ENCODE measurements around the gene EXPH5. TPM values are rescaled to one million over a fixed set of nuclear protein-coding genes. Genes with fewer than 3 reads are reported as not detected.

The EXPH5 gene
- total RNA-seq, 1 experiment from 2014 or later, result 36.3 TPM

- no peak overlapping the region for H3K4me2 ChIP-seq
- no peaks in the 10 kb centered on the region for H3K36me3 ChIP-seq (ENCODE audit: low read depth)
- H3K4me1 ChIP-seq (replicated peaks; ENCODE audit: insufficient read depth), result peaks cover 31% of the 10 kb centered on the region
- no peaks in the 10 kb centered on the region for H3K79me2 ChIP-seq (ENCODE audit: low read depth)
- no peak overlapping the region for H2AFZ ChIP-seq
- no peaks in the 10 kb centered on the region for H3K27me3 ChIP-seq (ENCODE audit: insufficient read depth, low read depth)
- peaks cover 25% of the 10 kb centered on the region for H3F3A ChIP-seq (ENCODE audit: insufficient read depth, low read depth)
- peaks cover 4% of the 10 kb centered on the region; the same call in 1 of the 2 replicates for H3K9me3 ChIP-seq (ENCODE audit: insufficient read depth, low read depth)
- H3K4me3 ChIP-seq, result no peak overlapping the region
- DNase-seq, result peak in 1 of 2 experiments; percentile 25
- POLR2A ChIA-PET (ENCODE audit: unreplicated experiment), result interaction anchor here (0.7 kb wide), 1 partner anchor 43 kb away, joined by 5 read pairs; the partner anchor contains the start of gene EXPH5
- H4K20me1 ChIP-seq (ENCODE audit: insufficient read depth), result no peaks in the 10 kb centered on the region
- TF ChIP-seq EZH2 (IDR thresholded peaks at IDR 0.05; ENCODE audit: low read depth), result no peak
- TF ChIP-seq CTCF (conservative IDR thresholded peaks at IDR 0.05), result no peak
- intact Hi-C loops (cut with micrococcal nuclease; ENCODE audit: unreplicated experiment), result no loop called here
- peak overlapping the region; percentile 95 for H3K27ac ChIP-seq
- BruUV-seq (replicated peaks), result no TSS peak
- CTCF ChIA-PET, result interaction anchor here (0.6 kb wide), 1 partner anchor 26 kb away, joined by 3 read pairs; no protein-coding TSS in a partner anchor
- 0 out of 2 replicates have a peak, but pooled peaks cover 5% of the 10 kb centered on the region for H3K9me2 ChIP-seq (ENCODE audit: insufficient read depth)
These were observed 42.7 kb upstream of the EXPH5 start for GRCh38 chr11:108636222-108636621.

GRCh38 chr11:108635106-108635505, 41.5 kb upstream of the EXPH5 start:
- ChIA-PET CTCF (no interaction called here), POLR2A (ENCODE audit: unreplicated experiment) (interaction anchor here (0.6 kb wide), 1 partner anchor 29 kb away, joined by 6 read pairs; no protein-coding TSS in a partner anchor)
- H3K4me1 ChIP-seq (replicated peaks; ENCODE audit: insufficient read depth), result peaks cover 27% of the 10 kb centered on the region
- peak overlapping the region; percentile 60 for H3K4me2 ChIP-seq
- no peaks in the 10 kb centered on the region for H4K20me1 ChIP-seq (ENCODE audit: insufficient read depth)
- H3K27ac ChIP-seq, result peak overlapping the region; percentile 95
- DNase-seq, result peak; percentile 62 to 100
- H2AFZ ChIP-seq, result peak overlapping the region; percentile 61; the same call in 1 of the 2 replicates
- no peak for TF ChIP-seq EZH2 (IDR thresholded peaks at IDR 0.05; ENCODE audit: low read depth)
- TF ChIP-seq CTCF (conservative IDR thresholded peaks at IDR 0.05), result no peak
- H3K9me2 ChIP-seq (ENCODE audit: insufficient read depth), result 0 out of 2 replicates have a peak, but pooled peaks cover 5% of the 10 kb centered on the region
- no peaks in the 10 kb centered on the region for H3K36me3 ChIP-seq (ENCODE audit: low read depth)
- peaks cover 25% of the 10 kb centered on the region for H3F3A ChIP-seq (ENCODE audit: insufficient read depth, low read depth)
- no peaks in the 10 kb centered on the region for H3K27me3 ChIP-seq (ENCODE audit: insufficient read depth, low read depth)
- no TSS peak for BruUV-seq (replicated peaks)
- intact Hi-C loops (cut with micrococcal nuclease; ENCODE audit: unreplicated experiment), result loop anchor here (1.0 kb wide), 2 partner anchors 19 to 42 kb away; partner anchors contain the start of gene EXPH5
- H3K4me3 ChIP-seq, result 0 out of 2 replicates have a peak overlapping the region, but pooled peaks have one; percentile 7
- H3K9me3 ChIP-seq (ENCODE audit: insufficient read depth, low read depth), result peaks cover 4% of the 10 kb centered on the region; the same call in 1 of the 2 replicates
- no peaks in the 10 kb centered on the region for H3K79me2 ChIP-seq (ENCODE audit: low read depth)

DNA sequence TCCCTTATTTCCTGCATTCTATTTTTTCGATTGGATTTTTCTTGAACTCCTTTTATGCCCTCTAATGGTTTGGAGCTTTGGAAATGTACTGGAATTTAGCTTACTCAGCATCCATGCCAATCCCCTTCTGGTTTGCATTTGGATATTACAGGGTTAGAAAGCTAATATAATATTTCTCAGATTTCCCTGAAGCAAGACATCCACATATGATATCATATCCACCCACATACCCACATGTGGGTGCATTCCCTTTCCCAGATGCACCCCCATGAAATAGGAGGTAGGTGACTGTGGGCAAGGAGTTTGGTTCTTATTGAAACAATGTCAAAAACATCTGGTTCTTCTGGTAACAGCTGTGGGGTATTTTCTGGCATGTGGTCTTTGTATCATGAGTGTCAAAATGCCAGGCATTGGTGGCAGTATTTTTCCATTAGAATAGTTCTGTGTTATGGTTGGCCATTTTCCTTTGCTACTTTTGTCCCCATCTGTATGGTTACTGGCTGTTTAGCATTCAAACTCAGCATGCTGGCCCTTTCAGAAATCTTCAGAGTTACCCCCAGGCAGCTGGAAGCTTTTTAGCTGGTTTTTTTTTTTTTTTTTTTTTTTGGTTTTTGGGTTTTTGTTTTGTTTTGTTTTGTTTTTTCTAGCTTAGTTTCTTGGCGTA, 38.6 kb upstream of the EXPH5 start:
- Histone ChIP-seq H3K4me2 (no peak overlapping the region), H2AFZ (no peak overlapping the region), H3K27ac (no peak overlapping the region), H3K4me3 (no peak overlapping the region), H3K9me3 (ENCODE audit: insufficient read depth, low read depth) (peaks cover 4% of the 10 kb centered on the region; the same call in 1 of the 2 replicates), H3K9me2 (ENCODE audit: insufficient read depth) (0 out of 2 replicates have a peak, but pooled peaks cover 5% of the 10 kb centered on the region), H3K27me3 (ENCODE audit: insufficient read depth, low read depth) (no peaks in the 10 kb centered on the region), H3K79me2 (ENCODE audit: low read depth) (no peaks in the 10 kb centered on the region), H3F3A (ENCODE audit: insufficient read depth, low read depth) (peaks cover 25% of the 10 kb centered on the region), H4K20me1 (ENCODE audit: insufficient read depth) (no peaks in the 10 kb centered on the region), H3K4me1 (replicated peaks; ENCODE audit: insufficient read depth) (peaks cover 27% of the 10 kb centered on the region), H3K36me3 (ENCODE audit: low read depth) (no peaks in the 10 kb centered on the region)
- intact Hi-C loops (cut with micrococcal nuclease; ENCODE audit: unreplicated experiment), result no loop called here
- ChIA-PET CTCF (no interaction called here), POLR2A (ENCODE audit: unreplicated experiment) (no interaction called here)
- no peak for TF ChIP-seq EZH2 (IDR thresholded peaks at IDR 0.05; ENCODE audit: low read depth)
- no peak for TF ChIP-seq CTCF (conservative IDR thresholded peaks at IDR 0.05)
- peak in 1 of 2 experiments; percentile 21 for DNase-seq
- no TSS peak for BruUV-seq (replicated peaks)
